GM13976 (cell line): ENCODE measurements around the gene EMC8.

ENCODE experiments used
- DNase-seq: peaks from one replicate; pipeline ENCODE4 v3.0.0; 2012; ENCODE audit warnings: low spot score
- CTCF ChIP-seq: IDR thresholded peaks from 2 replicates; pipeline ENCODE4 v1.5.1; 2012; ENCODE audit warnings: borderline replicate concordance, mild to moderate bottlenecking; ENCODE audit not compliant: insufficient read depth; ENCODE audit errors: extremely low read depth, missing control alignments, control extremely low read depth
- in situ Hi-C: fragments of 300-500 bp; cut with MboI; formaldehyde crosslinking; loops from one replicate; pipeline ENCODE4 v1.12.0; 2022; ENCODE audit warnings: low sequenced_read_pairs, mixed read lengths, inconsistent platforms; ENCODE audit not compliant: unreplicated experiment

The EMC8 gene

DNA sequence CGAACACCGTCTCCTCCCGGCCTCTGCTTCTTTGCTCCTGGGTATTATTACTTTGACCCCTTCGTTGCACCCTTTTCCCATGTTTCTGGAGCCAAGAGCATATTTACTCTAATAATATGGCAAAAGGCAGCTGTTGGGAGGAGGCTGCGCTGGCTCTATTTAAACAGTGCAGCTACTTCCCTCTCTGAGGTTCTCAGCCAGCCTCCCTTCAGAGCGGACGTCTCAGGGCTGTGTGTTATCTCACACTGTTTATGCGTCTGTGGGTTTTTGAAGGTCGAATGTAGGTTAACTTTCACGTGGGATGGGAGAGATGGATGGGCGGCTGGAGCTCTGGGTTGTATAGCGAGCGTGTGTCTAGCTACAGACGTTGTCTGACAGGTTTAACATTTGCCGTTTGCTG lies 45.4 kb upstream of the EMC8 start:
- TF ChIP-seq CTCF: no peak
- in situ Hi-C loops: no loop called here
- DNase-seq: no peak

- DNase-seq: no peak
- in situ Hi-C loops: no loop called here
- no peak for TF ChIP-seq CTCF
These were observed 44.8 kb upstream of the EMC8 start for GRCh38 chr16:85844169-85844481.

DNA sequence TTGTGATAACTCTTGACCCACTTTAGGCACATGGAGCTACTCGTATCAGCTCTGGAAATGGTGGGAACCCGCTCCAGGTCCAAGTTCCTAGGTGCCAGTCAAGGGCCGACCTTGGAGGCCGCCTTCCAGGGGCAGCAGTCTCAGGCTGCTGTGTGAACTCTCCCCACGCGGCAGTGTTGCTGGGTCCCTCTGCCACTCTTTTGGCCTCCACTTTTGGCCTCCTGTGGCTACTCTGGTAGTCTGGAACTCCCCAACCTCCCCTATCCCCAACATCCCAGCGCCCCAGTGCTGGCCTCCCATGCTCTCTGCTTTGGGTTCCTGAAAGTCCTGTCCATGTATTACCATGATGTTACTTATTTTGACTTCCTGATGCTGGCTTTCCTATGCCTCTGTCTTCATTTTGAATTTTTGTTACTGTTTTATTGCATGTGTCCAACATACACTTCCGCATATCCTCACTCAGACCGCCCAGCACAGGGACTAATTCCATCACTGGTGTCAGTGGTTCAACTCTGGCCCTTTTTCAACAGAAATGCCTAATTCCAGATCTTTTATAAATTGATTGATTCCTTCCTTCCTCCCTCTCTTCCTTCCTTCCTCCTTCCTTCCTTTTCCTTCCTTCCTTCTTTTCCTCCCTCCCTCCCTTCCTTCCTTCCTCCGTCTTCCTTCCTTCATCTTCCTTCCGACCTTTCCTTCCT lies 44.3 kb upstream of the EMC8 start:
- TF ChIP-seq CTCF: no peak
- in situ Hi-C loops: no loop called here
- no peak for DNase-seq

DNA sequence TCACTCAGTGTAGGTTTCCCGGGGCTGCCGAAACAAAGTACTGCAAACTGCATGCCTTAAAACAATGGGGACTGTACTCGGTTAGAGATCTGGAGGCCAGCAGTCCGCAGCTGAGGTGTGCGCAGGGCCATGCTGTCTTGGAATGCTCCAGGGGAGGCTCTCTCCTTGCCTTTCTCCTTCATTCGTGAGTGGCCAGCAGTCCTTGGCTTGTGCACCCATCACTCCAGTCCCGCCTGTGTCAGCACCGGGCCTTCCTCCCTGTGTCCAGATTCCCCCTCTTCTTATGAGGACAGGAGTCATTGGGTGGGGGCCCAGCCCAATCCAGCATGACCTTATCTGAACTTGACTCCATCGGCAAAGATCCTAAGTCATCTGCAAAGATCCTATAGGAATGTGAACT lies 43.5 kb upstream of the EMC8 start:
- TF ChIP-seq CTCF: no peak
- in situ Hi-C loops: no loop called here
- no peak for DNase-seq

GRCh38 chr16:85842435-85842834 lies 43.1 kb upstream of the EMC8 start:
- no peak for DNase-seq
- in situ Hi-C loops: no loop called here
- TF ChIP-seq CTCF: no peak

- in situ Hi-C loops: no loop called here
- DNase-seq: no peak
- no peak for TF ChIP-seq CTCF
These were observed 41.5 kb upstream of the EMC8 start for GRCh38 chr16:85840801-85841200.

GRCh38 chr16:85840395-85840794 lies 41.1 kb upstream of the EMC8 start:
- in situ Hi-C loops: no loop called here
- no peak for DNase-seq
- no peak for TF ChIP-seq CTCF
